Endothelial cell of umbilical vein (primary cell): Measurements from ENCODE around the gene CNIH2. TPM values are rescaled to one million over a fixed set of nuclear protein-coding genes. Genes with fewer than 3 reads are reported as not detected.

Experiments
- BruUV-seq: library from RNA; stranded (reverse); fragments of 400-500 nt; replicated peaks from 2 replicates; lab custom pipeline; 2021; lab: Mats Ljungman, UMichigan
- CTCF ChIA-PET: fragments of 300-600, 350-600 bp; sonication (Branson Sonifier 250); formaldehyde crosslinking; loops from one replicate; lab custom pipeline; 2021; ENCODE audit warnings: antibody characterized with exemption, inconsistent platforms; lab: Charles Lee
- POLR2A ChIA-PET: fragments of 300-600, 350-600 bp; sonication (Branson Sonifier 250); formaldehyde crosslinking; loops from one replicate; lab custom pipeline; 2021; ENCODE audit warnings: antibody characterized with exemption, inconsistent platforms; lab: Charles Lee
- DNase-seq: peaks from one replicate; pipeline ENCODE4 v3.0.0-alpha.2; 2011; ENCODE audit warnings: low read depth, low spot score
- FAIRE-seq: peaks from 2 replicates; lab custom pipeline; 2011; peaks lifted over from hg19 to GRCh38; lab: Jason Lieb, UNC
- H2AFZ ChIP-seq: 2 replicates; pipeline ENCODE4 v1.6.0; 2012; ENCODE audit warnings: low read depth, low read length, control low read depth, inconsistent platforms
- H3K27ac ChIP-seq: 2 replicates; pipeline ENCODE4 v1.5.1; 2011; ENCODE audit warnings: low read depth, mild to moderate bottlenecking, control low read depth, low read length, moderate library complexity; ENCODE audit not compliant: insufficient read depth
- H3K27me3 ChIP-seq, 2 experiments: 2 replicates each; pipeline versions ENCODE4 v1.6.0 to v1.6.1; 2011; ENCODE audit warnings: low read length in 2 of 2, mixed read lengths in 1 of 2; ENCODE audit not compliant: control insufficient read depth in 2 of 2, insufficient read depth in 2 of 2
- H3K36me3 ChIP-seq, 2 experiments: 2 replicates in 1 of 2; 3 replicates in 1 of 2; pipeline ENCODE4 v1.5.1; 2011; ENCODE audit warnings: low read length in 2 of 2, mild to moderate bottlenecking in 1 of 2, moderate library complexity in 1 of 2; ENCODE audit not compliant: control insufficient read depth in 2 of 2, insufficient read depth in 2 of 2; ENCODE audit errors: extremely low read depth in 1 of 2
- H3K4me1 ChIP-seq: 3 replicates; pipeline ENCODE4 v1.5.1; 2011; ENCODE audit warnings: mild to moderate bottlenecking, low read length; ENCODE audit not compliant: control insufficient read depth, insufficient read depth; ENCODE audit errors: extremely low read depth
- H3K4me2 ChIP-seq: 2 replicates; pipeline ENCODE4 v1.6.1; 2011; ENCODE audit warnings: low read length, control low read depth, mixed read lengths; ENCODE audit not compliant: insufficient read depth
- H3K4me3 ChIP-seq, 3 experiments: fragments of 200-600 bp in 1 of 3; sonication (generic), shearing (Covaris generic) in 1 of 3; replicated peaks in 1 of 3; 2 replicates each; pipeline ENCODE4 v1.5.1; 2011 to 2016; ENCODE audit warnings: control low read depth in 3 of 3, low read length in 3 of 3, mild to moderate bottlenecking in 2 of 3, inconsistent platforms in 1 of 3, low read depth in 1 of 3, moderate library complexity in 1 of 3; ENCODE audit not compliant: insufficient read depth in 1 of 3
- H3K79me2 ChIP-seq: 2 replicates; pipeline ENCODE4 v1.6.0; 2012; ENCODE audit warnings: low read length, inconsistent platforms; ENCODE audit not compliant: control insufficient read depth, insufficient read depth
- H3K9ac ChIP-seq: replicated peaks from 2 replicates; pipeline ENCODE3; 2011; ENCODE audit warnings: low read length, control low read depth; ENCODE audit not compliant: insufficient read depth; ENCODE audit errors: extremely low read depth
- H3K9me1 ChIP-seq: replicated peaks from 3 replicates; pipeline ENCODE4 v1.6.0; 2011; ENCODE audit warnings: mild to moderate bottlenecking, low read length; ENCODE audit not compliant: control insufficient read depth, insufficient read depth; ENCODE audit errors: extremely low read depth
- H3K9me3 ChIP-seq: replicated peaks from 2 replicates; pipeline ENCODE4 v1.5.1; 2012; ENCODE audit warnings: low read length, inconsistent platforms; ENCODE audit not compliant: control insufficient read depth, insufficient read depth
- H4K20me1 ChIP-seq: replicated peaks from 2 replicates; pipeline ENCODE3; 2011; ENCODE audit warnings: mild to moderate bottlenecking, low read length; ENCODE audit not compliant: control insufficient read depth, insufficient read depth; ENCODE audit errors: extremely low read depth
- CTCF ChIP-seq, 2 donors: IDR thresholded peaks; 1 replicate in 1 of 2; 2 replicates in 1 of 2; pipeline ENCODE4 v1.5.1; 2011; ENCODE audit warnings: low read length in 2 of 2, mild to moderate bottlenecking in 2 of 2, moderate library complexity in 2 of 2, control low read depth in 1 of 2, inconsistent platforms in 1 of 2, low read depth in 1 of 2; ENCODE audit not compliant: insufficient read depth in 1 of 2; ENCODE audit errors: extremely low read depth in 1 of 2
- EZH2 ChIP-seq: IDR thresholded peaks from 2 replicates; pipeline ENCODE4 v1.6.1; 2012; ENCODE audit warnings: borderline replicate concordance, low read depth, mild to moderate bottlenecking, moderate library complexity, low read length, inconsistent platforms; ENCODE audit not compliant: severe bottlenecking
- FOS ChIP-seq: IDR thresholded peaks from 2 replicates; pipeline ENCODE4 v1.6.1; 2011; ENCODE audit warnings: mild to moderate bottlenecking, low read length, moderate library complexity, borderline replicate concordance; ENCODE audit not compliant: insufficient read depth
- GATA2 ChIP-seq: IDR thresholded peaks from 2 replicates; pipeline ENCODE4 v1.7.0; 2011; ENCODE audit warnings: low read depth, mild to moderate bottlenecking, moderate library complexity, mixed read lengths, low read length; ENCODE audit not compliant: insufficient read length, insufficient read depth
- JUN ChIP-seq: IDR thresholded peaks from 2 replicates; pipeline ENCODE4 v1.6.1; 2011; ENCODE audit warnings: borderline replicate concordance, low read depth; ENCODE audit not compliant: insufficient read length, insufficient read depth
- MAX ChIP-seq: IDR thresholded peaks from 2 replicates; pipeline ENCODE4 v1.6.1; 2011; ENCODE audit not compliant: insufficient read depth, insufficient read length
- MYC ChIP-seq: IDR thresholded peaks from one replicate; pipeline ENCODE4 v1.6.1; 2011; ENCODE audit warnings: mild to moderate bottlenecking, low read depth, low read length
- POLR2AphosphoS5 ChIP-seq: IDR thresholded peaks from 2 replicates; pipeline ENCODE4 v1.6.1; 2012; ENCODE audit warnings: low read depth, mild to moderate bottlenecking, control low read depth, low read length, moderate library complexity; ENCODE audit not compliant: insufficient read depth
- dilution Hi-C: fragments of 300-500 bp; cut with MboI; formaldehyde crosslinking; loops from one replicate; pipeline ENCODE4 v1.15.0; 2019; ENCODE audit warnings: low sequenced_read_pairs; ENCODE audit not compliant: extremely low pct_ligation_motif_present
- intact Hi-C: fragments of 100-400 bp; cut with micrococcal nuclease; formaldehyde crosslinking; loops from one replicate; pipeline ENCODE4 v1.10.0; 2022
- polyA plus RNA-seq, 4 experiments: library from polyadenylated mRNA; depleted of rRNA in 3 of 4; stranded (reverse) in 3 of 4; unstranded in 1 of 4; fragments of >200 nt; gene quantifications; 2 replicates each; pipeline versions ENCODE4 v1.2.1 to v1.2.3, GENCODE V29; 2011 to 2012; ENCODE audit warnings: missing spikeins in 1 of 4
- total RNA-seq: library from RNA; stranded (reverse); gene quantifications from 2 replicates; pipeline ENCODE4 v1.2.3, GENCODE V29; 2021

CNIH2 gene
- total and polyA plus RNA-seq, 2 donors (not counting 3 experiments of a cell fraction or from before 2014, with no cell fraction given) = 0.46 to 1.2 TPM

GRCh38 chr11:66315921-66316811 is 38.2 kb downstream of the CNIH2 start:
- H3K79me2 ChIP-seq = no peaks in the 10 kb centered on the region
- H3K9ac ChIP-seq = no peak overlapping the region
- H3K36me3 ChIP-seq = no peaks in the 10 kb centered on the region
- intact Hi-C loops (no loop called here), dilution Hi-C loops (no loop called here)
- no TSS peak for BruUV-seq
- no peak for FAIRE-seq
- no peak overlapping the region for H2AFZ ChIP-seq
- peaks cover 5 to 7% of the 10 kb centered on the region in 2 experiments for H3K27me3 ChIP-seq
- H3K4me3 ChIP-seq = no peak overlapping the region
- TF ChIP-seq MAX = no peak
- no peak for TF ChIP-seq EZH2
- no peak for TF ChIP-seq CTCF (IDR thresholded peaks at IDR 0.05; ENCODE audit: extremely low read depth in 1 of 2, insufficient read depth in 1 of 2, low read depth in 1 of 2, low read length in 2 of 2)
- TF ChIP-seq GATA2 = no peak
- TF ChIP-seq MYC = no peak
- no peak for TF ChIP-seq FOS
- TF ChIP-seq JUN = no peak
- no peak for TF ChIP-seq POLR2AphosphoS5
- POLR2A ChIA-PET = no interaction called here
- no peak overlapping the region for H3K4me2 ChIP-seq
- H3K4me1 ChIP-seq = peaks cover 4% of the 10 kb centered on the region
- no peak for DNase-seq
- no peaks in the 10 kb centered on the region for H3K9me3 ChIP-seq
- H3K27ac ChIP-seq = no peak overlapping the region
- H4K20me1 ChIP-seq = no peaks in the 10 kb centered on the region
- CTCF ChIA-PET = interaction anchor here (0.8 to 9.5 kb wide), 4 partner anchors 11 to 73 kb away, joined by 3 to 225 read pairs (median 4); partner anchors contain the start of gene RIN1
- H3K9me1 ChIP-seq = no peaks in the 10 kb centered on the region
